Caco-2 (cell line): ENCODE measurements around the gene ACP2. TPM values are rescaled to one million over a fixed set of nuclear protein-coding genes. Genes with fewer than 3 reads are reported as not detected.

Experiments
- BruUV-seq: library from RNA; stranded (reverse); fragments of 400-500 nt; replicated peaks from 2 replicates; lab custom pipeline; 2021; lab: Mats Ljungman, UMichigan
- CTCF ChIA-PET: fragments of 300-600 bp; sonication (Branson Sonifier 250); formaldehyde crosslinking; loops from one replicate; lab custom pipeline; 2022; ENCODE audit warnings: antibody characterized with exemption; lab: Charles Lee
- POLR2A ChIA-PET: fragments of 300-600 bp; sonication (Branson Sonifier 250); formaldehyde crosslinking; loops from one replicate; lab custom pipeline; 2022; ENCODE audit warnings: antibody characterized with exemption; lab: Charles Lee
- DNase-seq, 2 experiments: peaks; one replicate each; pipeline versions ENCODE4 v3.0.0 to v3.0.0-alpha.2; 2020 to 2022
- H3K27me3 ChIP-seq: replicated peaks from 2 replicates; pipeline ENCODE4 v1.6.0; 2011; ENCODE audit warnings: low read length; ENCODE audit not compliant: control insufficient read depth, insufficient read depth
- H3K36me3 ChIP-seq: 2 replicates; pipeline ENCODE4 v1.5.1; 2011; ENCODE audit warnings: low read length; ENCODE audit not compliant: control insufficient read depth, insufficient read depth
- H3K4me1 ChIP-seq: fragments of 250-450 bp; sonication (Bioruptor Pico); 2 replicates; pipeline ENCODE4 v1.5.1; 2020; ENCODE audit warnings: mild to moderate bottlenecking
- H3K4me3 ChIP-seq: 2 replicates; pipeline ENCODE4 v1.5.1; 2011; ENCODE audit warnings: low read depth, mild to moderate bottlenecking, control low read depth, low read length
- H3K9me3 ChIP-seq: fragments of 250-450 bp; sonication (Bioruptor Pico); 2 replicates; pipeline ENCODE4 v1.5.1; 2020; ENCODE audit warnings: mild to moderate bottlenecking, moderate library complexity
- H3K27ac Mint-ChIP-seq: one replicate; pipeline ENCODE4 v1.8.0; 2022; ENCODE audit warnings: mixed read lengths; ENCODE audit not compliant: unreplicated experiment
- H3K27me3 Mint-ChIP-seq: one replicate; pipeline ENCODE4 v1.8.0; 2022; ENCODE audit warnings: mixed read lengths; ENCODE audit not compliant: insufficient read depth, unreplicated experiment
- H3K36me3 Mint-ChIP-seq: one replicate; pipeline ENCODE4 v1.8.0; 2022; ENCODE audit warnings: mild to moderate bottlenecking, mixed read lengths; ENCODE audit not compliant: insufficient read depth, unreplicated experiment
- H3K4me1 Mint-ChIP-seq: one replicate; pipeline ENCODE4 v1.8.0; 2022; ENCODE audit warnings: low read depth, mixed read lengths; ENCODE audit not compliant: unreplicated experiment
- H3K4me3 Mint-ChIP-seq: one replicate; pipeline ENCODE4 v1.8.0; 2022; ENCODE audit warnings: mild to moderate bottlenecking, moderate library complexity, mixed read lengths; ENCODE audit not compliant: unreplicated experiment
- H3K9me3 Mint-ChIP-seq: one replicate; pipeline ENCODE4 v1.8.0; 2022; ENCODE audit warnings: mixed read lengths; ENCODE audit not compliant: unreplicated experiment
- CTCF ChIP-seq, 2 experiments: fragments of 200-600 bp in 1 of 2; IDR thresholded peaks; 1 replicate in 1 of 2; 2 replicates in 1 of 2; pipeline versions ENCODE4 v1.5.1 to v1.8.0; 2011 to 2022; ENCODE audit warnings: antibody characterized with exemption in 1 of 2, control low read depth in 1 of 2, inconsistent platforms in 1 of 2, low read depth in 1 of 2, low read length in 1 of 2, mild to moderate bottlenecking in 1 of 2, moderate library complexity in 1 of 2; ENCODE audit not compliant: insufficient read depth in 1 of 2, severe bottlenecking in 1 of 2, unreplicated experiment in 1 of 2
- intact Hi-C: fragments of 100-400 bp; cut with micrococcal nuclease; formaldehyde crosslinking; loops from one replicate; pipeline ENCODE4 v1.10.0; 2022; ENCODE audit not compliant: unreplicated experiment
- total RNA-seq: library from RNA; stranded (reverse); gene quantifications from 2 replicates; pipeline ENCODE4 v1.2.3, GENCODE V29; 2022

ACP2 gene
- total RNA-seq, 1 experiment from 2014 or later = 44.7 TPM

GRCh38 chr11:47215366-47215910 is 33.2 kb downstream of the ACP2 start:
- H3K27ac Mint-ChIP-seq = peak overlapping the region; percentile 88
- POLR2A ChIA-PET = interaction anchor here (0.6 to 3.1 kb wide), 16 partner anchors 10 to 279 kb away, joined by 3 to 52 read pairs (median 6); partner anchors contain the start of genes ACP2, CSTPP1, MADD and NR1H3
- BruUV-seq = TSS peak; percentile 60
- no peak for TF ChIP-seq CTCF (IDR thresholded peaks at IDR 0.05; ENCODE audit: insufficient read depth in 1 of 2, low read depth in 1 of 2, low read length in 1 of 2, severe bottlenecking in 1 of 2, unreplicated experiment in 1 of 2)
- H3K4me1 Mint-ChIP-seq = peaks cover 29% of the 10 kb centered on the region
- H3K9me3 ChIP-seq = no peaks in the 10 kb centered on the region
- H3K27me3 ChIP-seq = no peaks in the 10 kb centered on the region
- no peak for DNase-seq
- intact Hi-C loops = loop anchor here (5.0 kb wide), 1 partner anchor 38 kb away; the partner anchor contains the start of gene ARFGAP2
- no peaks in the 10 kb centered on the region for H3K9me3 Mint-ChIP-seq
- H3K36me3 Mint-ChIP-seq = peaks cover 10% of the 10 kb centered on the region
- H3K4me3 ChIP-seq = peak overlapping the region; percentile 73
- CTCF ChIA-PET = interaction anchor here (0.5 to 3.3 kb wide), 13 partner anchors 19 to 667 kb away, joined by 3 to 25 read pairs (median 7); partner anchors contain the start of gene NR1H3
- H3K27me3 Mint-ChIP-seq = no peaks in the 10 kb centered on the region
- peaks cover 22% of the 10 kb centered on the region for H3K4me1 ChIP-seq
- peak overlapping the region; percentile 79 for H3K4me3 Mint-ChIP-seq
- peaks cover 1% of the 10 kb centered on the region; the same call in 1 of the 2 replicates for H3K36me3 ChIP-seq

GRCh38 chr11:47213950-47214565 is 34.6 kb downstream of the ACP2 start:
- Histone ChIP-seq H3K4me3 (peak overlapping the region; percentile 73), H3K9me3 (0 out of 2 replicates have a peak, but pooled peaks cover 6% of the 10 kb centered on the region), H3K4me1 (peaks cover 17% of the 10 kb centered on the region), H3K36me3 (peaks cover 1% of the 10 kb centered on the region; the same call in 1 of the 2 replicates), H3K27me3 (no peaks in the 10 kb centered on the region)
- peaks cover 22% of the 10 kb centered on the region for H3K4me1 Mint-ChIP-seq
- peak overlapping the region; percentile 88 for H3K27ac Mint-ChIP-seq
- intact Hi-C loops = loop anchor here (1.0 kb wide), 3 partner anchors 10 to 25 kb away; no protein-coding TSS in a partner anchor
- POLR2A ChIA-PET = interaction anchor here (0.6 to 3.1 kb wide), 15 partner anchors 9 to 370 kb away, joined by 3 to 52 read pairs (median 7); partner anchors contain the start of genes ACP2, CSTPP1 and NR1H3
- BruUV-seq = TSS peak; percentile 74
- no peaks in the 10 kb centered on the region for H3K27me3 Mint-ChIP-seq
- H3K4me3 Mint-ChIP-seq = peak overlapping the region; percentile 79
- peaks cover 6% of the 10 kb centered on the region for H3K36me3 Mint-ChIP-seq
- DNase-seq = peak; percentile 89
- CTCF ChIA-PET = interaction anchor here (0.7 to 3.3 kb wide), 12 partner anchors 20 to 213 kb away, joined by 3 to 25 read pairs (median 7); partner anchors contain the start of gene ACP2
- TF ChIP-seq CTCF (IDR thresholded peaks at IDR 0.05; ENCODE audit: insufficient read depth in 1 of 2, low read depth in 1 of 2, low read length in 1 of 2, severe bottlenecking in 1 of 2, unreplicated experiment in 1 of 2) = no peak
- no peaks in the 10 kb centered on the region for H3K9me3 Mint-ChIP-seq

- no peaks in the 10 kb centered on the region for H3K27me3 Mint-ChIP-seq
- Histone ChIP-seq H3K9me3 (0 out of 2 replicates have a peak, but pooled peaks cover 6% of the 10 kb centered on the region), H3K4me1 (peaks cover 17% of the 10 kb centered on the region), H3K27me3 (no peaks in the 10 kb centered on the region), H3K36me3 (peaks cover 1% of the 10 kb centered on the region; the same call in 1 of the 2 replicates), H3K4me3 (no peak overlapping the region)
- intact Hi-C loops = no loop called here
- peaks cover 16% of the 10 kb centered on the region for H3K4me1 Mint-ChIP-seq
- H3K4me3 Mint-ChIP-seq = peak overlapping the region; percentile 24
- H3K9me3 Mint-ChIP-seq = no peaks in the 10 kb centered on the region
- ChIA-PET POLR2A (no interaction called here), CTCF (no interaction called here)
- TF ChIP-seq CTCF (IDR thresholded peaks at IDR 0.05; ENCODE audit: insufficient read depth in 1 of 2, low read depth in 1 of 2, low read length in 1 of 2, severe bottlenecking in 1 of 2, unreplicated experiment in 1 of 2) = no peak
- no peak overlapping the region for H3K27ac Mint-ChIP-seq
- H3K36me3 Mint-ChIP-seq = peaks cover 6% of the 10 kb centered on the region
- DNase-seq = peak; percentile 38 to 72
- no TSS peak for BruUV-seq
Measured at GRCh38 chr11:47212938-47213337, 35.7 kb downstream of the ACP2 start.
